ENCODE results near the gene WBP2.

DNA sequence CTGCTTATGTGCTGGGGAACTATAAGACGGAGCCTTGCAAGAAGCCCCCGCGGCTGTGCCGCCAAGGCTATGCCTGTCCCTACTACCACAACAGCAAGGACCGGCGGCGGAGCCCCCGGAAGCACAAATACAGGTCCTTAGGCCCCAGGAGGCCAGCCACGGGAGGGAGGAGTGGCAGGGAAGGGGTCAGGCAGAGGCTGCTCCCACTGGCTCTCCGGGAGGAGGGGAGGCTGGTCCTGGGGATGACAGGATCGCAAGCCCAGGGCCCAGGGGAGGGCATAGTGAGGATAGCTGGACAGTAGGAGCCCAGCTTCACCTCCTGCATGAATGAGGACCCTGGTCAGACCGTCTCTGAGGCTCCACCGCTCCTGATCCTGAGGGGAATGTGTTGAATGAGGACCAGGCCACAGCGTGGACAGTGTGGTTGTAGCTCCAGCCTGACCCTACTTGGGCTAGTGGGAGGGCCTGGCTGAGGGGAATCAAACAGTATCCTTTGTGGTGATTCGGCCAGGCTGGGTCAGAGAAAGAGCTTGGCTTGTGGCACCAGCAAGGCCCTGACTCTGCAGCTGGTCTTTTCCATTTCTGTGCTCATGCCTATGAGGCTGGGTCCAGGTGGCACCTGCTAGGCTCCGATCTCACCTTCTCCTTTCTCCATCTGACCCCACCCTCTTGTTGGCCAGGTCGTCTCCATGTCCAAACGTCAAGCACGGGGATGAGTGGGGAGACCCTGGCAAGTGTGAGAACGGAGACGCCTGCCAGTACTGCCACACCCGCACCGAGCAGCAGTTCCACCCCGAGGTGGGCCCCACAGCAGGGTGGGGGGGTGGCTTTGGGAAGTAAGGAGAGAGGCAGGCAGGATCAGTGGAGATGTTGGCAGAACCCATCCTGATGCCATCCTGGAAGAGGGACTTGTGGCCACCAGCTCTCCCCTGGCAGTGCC is 41.8 kb downstream of the WBP2 start:
- no peak for TF ChIP-seq POLR2A (IDR thresholded peaks at IDR 0.05; ENCODE audit: low read depth, low read length)
- no peak for TF ChIP-seq KDM1A (IDR thresholded peaks at IDR 0.05; ENCODE audit: borderline replicate concordance)
- TF ChIP-seq RBBP5 (conservative IDR thresholded peaks at IDR 0.05) = no peak
- TF ChIP-seq ZZZ3 (IDR thresholded peaks at IDR 0.05; ENCODE audit: control insufficient read depth, insufficient read length, low read depth) = no peak
- TF ChIP-seq DPF2 (IDR thresholded peaks at IDR 0.05) = no peak
- TF ChIP-seq, protein P1, sequence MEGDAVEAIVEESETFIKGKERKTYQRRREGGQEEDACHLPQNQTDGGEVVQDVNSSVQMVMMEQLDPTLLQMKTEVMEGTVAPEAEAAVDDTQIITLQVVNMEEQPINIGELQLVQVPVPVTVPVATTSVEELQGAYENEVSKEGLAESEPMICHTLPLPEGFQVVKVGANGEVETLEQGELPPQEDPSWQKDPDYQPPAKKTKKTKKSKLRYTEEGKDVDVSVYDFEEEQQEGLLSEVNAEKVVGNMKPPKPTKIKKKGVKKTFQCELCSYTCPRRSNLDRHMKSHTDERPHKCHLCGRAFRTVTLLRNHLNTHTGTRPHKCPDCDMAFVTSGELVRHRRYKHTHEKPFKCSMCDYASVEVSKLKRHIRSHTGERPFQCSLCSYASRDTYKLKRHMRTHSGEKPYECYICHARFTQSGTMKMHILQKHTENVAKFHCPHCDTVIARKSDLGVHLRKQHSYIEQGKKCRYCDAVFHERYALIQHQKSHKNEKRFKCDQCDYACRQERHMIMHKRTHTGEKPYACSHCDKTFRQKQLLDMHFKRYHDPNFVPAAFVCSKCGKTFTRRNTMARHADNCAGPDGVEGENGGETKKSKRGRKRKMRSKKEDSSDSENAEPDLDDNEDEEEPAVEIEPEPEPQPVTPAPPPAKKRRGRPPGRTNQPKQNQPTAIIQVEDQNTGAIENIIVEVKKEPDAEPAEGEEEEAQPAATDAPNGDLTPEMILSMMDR (IDR thresholded peaks at IDR 0.05 in 2 of 3, conservative IDR thresholded peaks at IDR 0.05 in 1 of 3; ENCODE audit: control insufficient read depth in 2 of 3, extremely low read depth in 1 of 3, insufficient read depth in 1 of 3, low read depth in 3 of 3, low read length in 3 of 3) = no peak
- TF ChIP-seq RAD21 (IDR thresholded peaks at IDR 0.05; ENCODE audit: insufficient read depth, low read depth, low read length) = no peak
- no peak for TF ChIP-seq EZH2 (IDR thresholded peaks at IDR 0.05; ENCODE audit: borderline replicate concordance, control insufficient read depth, low read depth, low read length)
- no peak for TF ChIP-seq YY1 (IDR thresholded peaks at IDR 0.05; ENCODE audit: low read depth, low read length)
- TF ChIP-seq, protein P2, sequence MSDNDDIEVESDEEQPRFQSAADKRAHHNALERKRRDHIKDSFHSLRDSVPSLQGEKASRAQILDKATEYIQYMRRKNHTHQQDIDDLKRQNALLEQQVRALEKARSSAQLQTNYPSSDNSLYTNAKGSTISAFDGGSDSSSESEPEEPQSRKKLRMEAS (IDR thresholded peaks at IDR 0.05; ENCODE audit: low read depth, low read length) = no peak
- TF ChIP-seq EP300 (IDR thresholded peaks at IDR 0.05; ENCODE audit: borderline replicate concordance in 1 of 2, control insufficient read depth in 1 of 2, low read depth in 2 of 2, low read length in 2 of 2) = no peak
- TF ChIP-seq PAX8 (IDR thresholded peaks at IDR 0.05) = no peak

Data from GM12878 (cell line).